H54 (cell line): ENCODE measurements around the gene ADAMTSL2.

Experiments used
- DNase-seq: peaks from one replicate; pipeline ENCODE4 v3.0.0; 2011; ENCODE audit warnings: low spot score, mixed read lengths; ENCODE audit not compliant: insufficient read length
- FAIRE-seq: peaks from 3 replicates; lab custom pipeline; 2011; peaks lifted over from hg19 to GRCh38; lab: Jason Lieb, UNC
- POLR2A ChIP-seq: IDR thresholded peaks from 2 replicates; pipeline ENCODE4 v1.6.1; 2011; ENCODE audit warnings: low read depth, mild to moderate bottlenecking, low read length

Gene ADAMTSL2

GRCh38 chr9:133578524-133579441 is 44.3 kb downstream of the ADAMTSL2 start:
- TF ChIP-seq POLR2A = no peak
- FAIRE-seq (no peak), DNase-seq (no peak)

DNA sequence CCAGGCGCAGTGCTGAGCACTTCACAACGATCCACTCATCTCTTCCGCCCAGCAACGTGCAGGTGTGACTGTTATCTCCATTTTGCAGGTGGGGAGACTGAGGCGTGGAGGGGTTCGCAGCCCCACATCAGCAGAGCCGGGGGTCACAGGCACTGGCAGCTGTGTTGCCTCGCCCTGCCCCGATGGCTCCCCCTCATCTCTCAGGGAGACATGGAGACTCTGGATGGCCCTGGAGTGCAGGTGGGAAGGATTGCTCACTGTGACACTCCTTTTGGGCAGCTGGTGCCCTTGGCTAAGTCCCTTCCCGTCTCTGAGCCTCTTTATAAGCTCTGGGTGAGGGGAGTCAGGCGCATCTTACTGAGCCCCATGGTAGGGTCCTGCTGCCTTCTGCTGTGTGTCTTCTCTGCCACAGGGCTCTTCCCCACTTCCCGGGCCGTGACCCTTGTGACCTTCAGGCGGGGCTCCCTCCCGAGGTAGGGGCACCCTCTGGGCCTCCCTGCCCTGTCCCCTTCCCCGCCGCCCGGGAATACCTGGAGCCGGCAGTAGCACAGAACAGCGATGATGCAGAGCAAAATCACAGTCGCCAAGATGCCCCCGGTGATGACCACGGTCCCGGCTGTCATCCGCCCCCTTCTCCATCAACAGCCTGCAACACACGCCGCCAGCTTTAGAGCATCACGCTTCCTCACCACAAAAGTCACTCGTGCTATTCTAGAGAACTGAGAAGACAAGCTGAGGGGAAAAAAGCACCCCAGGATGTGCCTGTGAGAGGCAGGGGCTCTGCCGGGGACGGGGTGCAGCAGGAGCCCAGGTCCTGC is 45.3 kb downstream of the ADAMTSL2 start:
- no peak for DNase-seq

GRCh38 chr9:133580419-133580738 is 45.9 kb downstream of the ADAMTSL2 start:
- TF ChIP-seq POLR2A = no peak
- FAIRE-seq (no peak), DNase-seq (no peak)

More for the DNA sequence above, 45.3 kb downstream of the ADAMTSL2 start:
- TF ChIP-seq POLR2A = no peak
- FAIRE-seq = no peak

DNA sequence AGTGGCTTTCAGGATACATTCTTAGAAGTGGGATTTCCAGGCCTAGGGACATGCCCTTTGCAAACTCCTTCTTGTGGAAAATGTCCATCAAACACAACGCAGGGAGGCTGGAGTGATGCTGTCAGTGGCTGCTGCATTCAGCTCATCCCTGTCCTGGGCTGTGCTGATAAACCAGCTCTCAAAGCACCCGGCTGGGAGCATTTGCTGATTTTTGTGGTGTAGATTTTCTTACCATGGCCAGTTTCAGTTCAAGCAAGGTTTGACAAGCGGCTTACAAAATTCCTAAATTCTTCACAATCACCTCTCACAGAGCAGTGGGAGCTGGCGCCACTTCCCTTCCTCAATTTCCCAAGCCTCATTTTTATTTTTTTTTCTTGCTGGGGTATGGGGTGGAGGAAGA is 46.5 kb downstream of the ADAMTSL2 start:
- DNase-seq (no peak), FAIRE-seq (no peak)
- no peak for TF ChIP-seq POLR2A

DNA sequence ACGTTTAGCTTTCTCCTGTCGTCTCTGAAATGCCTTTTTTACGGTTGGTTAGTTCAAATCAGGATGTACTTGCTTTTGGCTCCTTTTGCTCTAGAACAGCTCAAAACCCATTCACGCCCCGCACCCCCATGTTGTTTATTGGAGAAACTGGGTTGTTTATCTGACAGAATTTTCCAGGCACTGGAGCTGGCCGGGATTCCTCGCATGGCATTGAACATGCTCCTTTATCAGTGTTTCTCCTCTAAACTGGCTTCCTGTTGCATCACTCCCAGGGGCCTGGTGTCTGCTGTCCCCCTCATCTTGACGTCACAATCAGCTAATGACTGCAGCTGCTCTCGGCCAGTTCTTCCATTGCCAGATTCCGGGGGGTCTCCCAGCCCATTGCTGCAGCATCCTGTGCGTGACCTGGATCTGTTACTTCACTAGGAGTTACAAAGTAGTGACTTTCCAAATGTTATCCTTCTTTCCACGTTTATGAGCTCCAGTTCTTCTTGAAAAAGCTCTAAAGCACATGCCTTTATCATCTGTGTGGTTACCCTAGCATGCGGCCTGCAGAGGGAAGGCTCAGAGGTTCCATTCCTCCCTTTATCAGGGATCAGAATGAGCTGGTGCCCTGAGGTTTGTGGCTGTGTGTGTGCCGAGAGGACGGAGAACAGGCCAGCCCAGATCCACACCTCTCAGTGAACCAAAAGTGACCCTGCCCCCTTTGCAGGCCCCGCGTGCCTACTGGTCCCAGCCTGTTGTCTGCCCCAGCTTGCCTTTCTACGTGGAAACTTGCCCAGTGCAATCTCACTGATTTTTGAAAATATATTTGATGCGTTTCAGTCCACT is 47.2 kb downstream of the ADAMTSL2 start:
- TF ChIP-seq POLR2A = no peak
- FAIRE-seq (no peak), DNase-seq (no peak)

- no peak for FAIRE-seq
- no peak for TF ChIP-seq POLR2A
Observed at GRCh38 chr9:133582501-133583045, 48.1 kb downstream of the ADAMTSL2 start.

GRCh38 chr9:133583111-133583510 is 48.6 kb downstream of the ADAMTSL2 start:
- FAIRE-seq = no peak
- no peak for DNase-seq
- no peak for TF ChIP-seq POLR2A

More at GRCh38 chr9:133582501-133583045, 48.1 kb downstream of the ADAMTSL2 start:
- no peak for DNase-seq

DNA sequence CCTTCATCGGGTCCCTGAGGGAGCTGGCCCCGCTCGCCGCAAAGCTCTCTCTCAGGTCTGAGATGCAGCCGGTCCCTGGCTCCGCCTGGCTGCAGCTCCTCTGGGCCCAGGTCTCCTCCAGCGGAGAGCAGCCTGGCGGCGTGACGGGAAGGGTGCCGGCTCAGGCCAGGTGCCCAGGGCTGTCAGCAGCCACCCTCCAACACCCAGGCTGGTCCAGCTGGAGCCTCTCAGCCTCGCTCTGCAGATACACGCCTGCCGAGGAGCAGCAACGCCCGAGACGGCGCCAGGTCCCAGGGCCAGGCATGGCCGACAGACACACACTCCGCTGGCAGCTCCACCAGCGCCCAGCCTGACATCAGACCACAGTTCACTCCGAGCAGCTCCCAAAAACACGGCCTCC is 49.1 kb downstream of the ADAMTSL2 start:
- TF ChIP-seq POLR2A = no peak

DNA sequence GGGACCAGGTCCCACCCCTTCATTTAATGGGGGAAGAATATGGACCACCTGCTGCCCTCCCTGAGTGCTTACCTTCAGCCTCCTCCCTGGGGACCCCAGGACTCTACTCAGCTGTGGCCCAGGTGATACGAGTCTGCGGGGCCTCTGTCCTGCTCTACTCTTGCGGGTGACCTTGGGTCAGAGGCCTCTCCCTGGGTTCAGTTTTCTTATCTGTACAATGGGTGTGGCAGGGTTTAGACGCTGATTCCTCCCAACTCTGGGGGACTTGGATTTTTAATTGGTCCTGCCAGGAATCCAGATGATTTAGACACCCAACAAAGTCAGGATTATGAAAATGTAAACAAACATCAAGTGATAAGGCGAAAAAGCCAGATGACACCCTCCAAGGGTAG is 49.7 kb downstream of the ADAMTSL2 start:
- TF ChIP-seq POLR2A = no peak
- DNase-seq (no peak), FAIRE-seq (no peak)

More for the DNA sequence above, 49.1 kb downstream of the ADAMTSL2 start:
- FAIRE-seq (no peak), DNase-seq (no peak)

DNA sequence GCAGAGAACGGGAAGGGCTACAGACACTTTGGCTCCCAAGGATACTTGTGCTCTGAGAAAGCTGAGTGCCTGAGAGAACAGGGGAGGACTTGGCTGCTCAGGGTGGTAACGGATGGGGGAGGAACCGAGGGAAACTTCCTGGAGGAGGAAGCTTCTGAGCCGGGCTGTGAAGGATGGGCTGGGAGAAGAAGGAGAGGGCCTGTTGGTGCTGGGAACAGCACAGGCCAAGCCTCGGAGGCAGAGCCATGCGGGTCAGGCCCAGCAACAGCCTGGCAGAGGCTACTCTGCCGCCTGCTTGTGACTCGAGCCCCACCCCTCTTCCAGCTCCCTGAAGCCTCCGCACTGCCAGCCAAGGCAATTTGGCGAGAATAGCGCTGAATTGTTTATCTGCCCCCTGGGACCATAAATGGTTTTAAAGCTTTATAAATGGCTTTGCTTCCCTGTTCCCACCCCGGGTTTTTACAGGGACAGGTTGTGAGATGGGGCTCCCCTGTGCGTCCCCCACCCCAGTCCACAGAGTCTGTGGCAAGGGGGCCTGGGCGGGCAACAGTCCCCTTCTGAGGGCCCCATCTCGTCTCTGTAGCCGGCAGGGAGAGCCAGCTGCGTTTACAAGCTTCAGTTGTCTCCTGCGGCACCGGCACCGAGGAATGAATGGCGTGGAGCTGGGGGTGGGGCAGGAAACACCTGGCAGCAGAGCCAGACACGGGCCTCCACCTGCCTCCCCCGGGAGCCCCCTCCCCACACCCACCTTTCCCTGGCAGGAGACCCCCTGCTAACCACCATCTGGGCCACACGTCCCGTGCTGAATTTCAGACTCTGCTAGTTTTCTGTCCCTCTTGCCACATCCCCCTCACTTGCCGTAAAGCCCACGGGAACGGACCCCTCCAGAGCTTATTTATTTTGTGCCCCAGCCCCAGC is 50.3 kb downstream of the ADAMTSL2 start:
- TF ChIP-seq POLR2A = no peak
- no peak for DNase-seq
- no peak for FAIRE-seq

GRCh38 chr9:133585481-133586351 is 51.2 kb downstream of the ADAMTSL2 start:
- TF ChIP-seq POLR2A = no peak
- FAIRE-seq (no peak), DNase-seq (no peak)
